ENCODE results near the gene FAM83C.

- TF ChIP-seq E2F6 (IDR thresholded peaks at IDR 0.05; ENCODE audit: borderline replicate concordance, low read depth) (no peak), CTCF (IDR thresholded peaks at IDR 0.05) (no peak)
These were observed 48.2 kb downstream of the FAM83C start for GRCh38 chr20:35243986-35244385.

All from A549 (cell line).